ENCODE measurements around the gene MAPK13.

- TF ChIP-seq POLR2A (IDR thresholded peaks at IDR 0.05) (no peak), CTCF (IDR thresholded peaks at IDR 0.05) (no peak)
Observed at GRCh38 chr6:36138667-36139066, 8.4 kb downstream of the MAPK13 start.

Data from breast epithelium (tissue), 3 donors.